ENCODE measurements around the gene L3MBTL3. TPM values are rescaled to one million over a fixed set of nuclear protein-coding genes. Genes with fewer than 3 reads are reported as not detected.

Gene L3MBTL3
- total and polyA plus RNA-seq, 2 experiments from 2014 or later, result 8.7 to 11.2 TPM

- TF ChIP-seq ETS1 (IDR thresholded peaks at IDR 0.05) (no peak), EZH2phosphoT487 (IDR thresholded peaks at IDR 0.05; ENCODE audit: unreplicated experiment) (no peak), ZNF114 (CRISPR knock-in tag; IDR thresholded peaks at IDR 0.05) (no peak), CTCF (conservative IDR thresholded peaks at IDR 0.05; ENCODE audit: low read depth in 2 of 2) (no peak), NANOG (IDR thresholded peaks at IDR 0.05; ENCODE audit: borderline replicate concordance) (no peak), REST (IDR thresholded peaks at IDR 0.05; ENCODE audit: unreplicated experiment) (no peak), EZH2 (IDR thresholded peaks at IDR 0.05; ENCODE audit: low read depth, unreplicated experiment) (no peak), STAT1 (IDR thresholded peaks at IDR 0.05; ENCODE audit: unreplicated experiment) (no peak), ZNF331 (CRISPR knock-in tag; IDR thresholded peaks at IDR 0.05; ENCODE audit: low read depth) (no peak), JUNB (IDR thresholded peaks at IDR 0.05; ENCODE audit: unreplicated experiment) (no peak), CREB1 (CRISPR knock-in tag; IDR thresholded peaks at IDR 0.05; ENCODE audit: low read depth) (no peak)
Measured at GRCh38 chr6:130158056-130158455, 139.7 kb downstream of the L3MBTL3 start (continued).

- Histone ChIP-seq H3F3A (replicated peaks; ENCODE audit: low read depth) (no peaks in the 10 kb centered on the region), H3K27ac (ENCODE audit: low read depth) (no peak overlapping the region), H4K20me1 (replicated peaks; ENCODE audit: insufficient read depth) (no peaks in the 10 kb centered on the region), H3K79me2 (replicated peaks; ENCODE audit: insufficient read depth) (no peaks in the 10 kb centered on the region), H3K27me3 (ENCODE audit: insufficient read depth) (no peaks in the 10 kb centered on the region), H3K4me1 (ENCODE audit: insufficient read depth) (no peaks in the 10 kb centered on the region), H2AFZ (no peak overlapping the region), H3K36me3 (ENCODE audit: insufficient read depth) (0 out of 2 replicates have a peak, but pooled peaks cover 3% of the 10 kb centered on the region), H3K9me2 (ENCODE audit: insufficient read depth) (no peaks in the 10 kb centered on the region), H3K4me2 (no peak overlapping the region), H3K4me3 (no peak overlapping the region)
- Mint-ChIP-seq H3K4me1 (no peaks in the 10 kb centered on the region), H3K36me3 (ENCODE audit: low read depth) (peaks cover 17% of the 10 kb centered on the region; the same call in 2 of the 3 replicates), H3K9me3 (peaks cover 14% of the 10 kb centered on the region), H3K27me3 (ENCODE audit: insufficient read depth, low read depth, poor library complexity) (peaks cover 2% of the 10 kb centered on the region), H3K27ac (no peak overlapping the region), H3K4me3 (no peak overlapping the region)
- DNase-seq (ENCODE audit: low spot score) (no peak), ATAC-seq (no peak)
- no peak for TF ChIP-seq CTCF (conservative IDR thresholded peaks at IDR 0.05; ENCODE audit: low read depth in 2 of 2)
- TF ChIP-seq ZNF114 (CRISPR knock-in tag; IDR thresholded peaks at IDR 0.05), result no peak
- no peak for TF ChIP-seq STAT1 (IDR thresholded peaks at IDR 0.05; ENCODE audit: unreplicated experiment)
Measured at GRCh38 chr6:130158548-130158947, 140.2 kb downstream of the L3MBTL3 start.

Data from GM23338 (cell line).